Measurements from ENCODE around the gene TFR2. TPM values are rescaled to one million over a fixed set of nuclear protein-coding genes. Genes with fewer than 3 reads are reported as not detected.

TFR2 gene
- total RNA-seq, 1 experiment from 2014 or later, result not detected

- BruUV-seq (replicated peaks), result no TSS peak
- CTCF ChIA-PET, result no interaction called here
- no peak for ATAC-seq
Measured at GRCh38 chr7:100640517-100641440, 573 bp downstream of the TFR2 start.

GRCh38 chr7:100639995-100640516, 1.3 kb downstream of the TFR2 start:
- no peak overlapping the region for H3K9ac ChIP-seq (ENCODE audit: low read length)
- no peaks in the 10 kb centered on the region for H3K36me3 ChIP-seq (ENCODE audit: low read depth, low read length)
- H4K20me1 ChIP-seq (ENCODE audit: low read length), result no peaks in the 10 kb centered on the region
- ATAC-seq, result no peak
- no peaks in the 10 kb centered on the region for H3K9me3 ChIP-seq (ENCODE audit: low read length)
- intact Hi-C loops (cut with micrococcal nuclease), result no loop called here
- no peaks in the 10 kb centered on the region for H3K9me2 ChIP-seq (replicated peaks; ENCODE audit: low read length)
- no peak overlapping the region for H3K4me2 ChIP-seq (ENCODE audit: low read length)
- TF ChIP-seq CTCF (conservative IDR thresholded peaks at IDR 0.05; ENCODE audit: low read depth, low read length), result no peak
- no peak for TF ChIP-seq EZH2 (IDR thresholded peaks at IDR 0.05; ENCODE audit: low read length, unreplicated experiment)
- TF ChIP-seq EZH2phosphoT487 (IDR thresholded peaks at IDR 0.05; ENCODE audit: borderline replicate concordance, low read length), result no peak
- H3K4me1 ChIP-seq (ENCODE audit: insufficient read depth, low read length), result no peaks in the 10 kb centered on the region
- no peaks in the 10 kb centered on the region for H3K79me2 ChIP-seq (ENCODE audit: low read length)
- no peak for DNase-seq
- ChIA-PET POLR2A (ENCODE audit: unreplicated experiment) (no interaction called here), CTCF (no interaction called here)
- H3K4me3 ChIP-seq (ENCODE audit: low read length), result no peak overlapping the region
- no peaks in the 10 kb centered on the region for H3K27me3 ChIP-seq (ENCODE audit: low read length)
- BruUV-seq (replicated peaks), result no TSS peak
- no peak overlapping the region for H3K27ac ChIP-seq (ENCODE audit: low read length)
- no peaks in the 10 kb centered on the region for H3F3A ChIP-seq (ENCODE audit: low read length, unreplicated experiment)
- H2AFZ ChIP-seq (ENCODE audit: low read length), result no peak overlapping the region

More at GRCh38 chr7:100640517-100641440, 573 bp downstream of the TFR2 start:
- no peaks in the 10 kb centered on the region for H3K27me3 ChIP-seq (ENCODE audit: low read length)
- no peaks in the 10 kb centered on the region for H3K36me3 ChIP-seq (ENCODE audit: low read depth, low read length)
- H3K79me2 ChIP-seq (ENCODE audit: low read length), result no peaks in the 10 kb centered on the region
- H3K9me3 ChIP-seq (ENCODE audit: low read length), result no peaks in the 10 kb centered on the region
- TF ChIP-seq EZH2 (IDR thresholded peaks at IDR 0.05; ENCODE audit: low read length, unreplicated experiment) (no peak), EZH2phosphoT487 (IDR thresholded peaks at IDR 0.05; ENCODE audit: borderline replicate concordance, low read length) (no peak), CTCF (conservative IDR thresholded peaks at IDR 0.05; ENCODE audit: low read depth, low read length) (no peak)
- no peak for DNase-seq
- H3K27ac ChIP-seq (ENCODE audit: low read length), result no peak overlapping the region
- H3K9ac ChIP-seq (ENCODE audit: low read length), result no peak overlapping the region
- intact Hi-C loops (cut with micrococcal nuclease), result no loop called here
- H3F3A ChIP-seq (ENCODE audit: low read length, unreplicated experiment), result no peaks in the 10 kb centered on the region
- no peak overlapping the region for H2AFZ ChIP-seq (ENCODE audit: low read length)
- H3K4me3 ChIP-seq (ENCODE audit: low read length), result no peak overlapping the region
- no peak overlapping the region for H3K4me2 ChIP-seq (ENCODE audit: low read length)
- H3K4me1 ChIP-seq (ENCODE audit: insufficient read depth, low read length), result no peaks in the 10 kb centered on the region
- no peaks in the 10 kb centered on the region for H3K9me2 ChIP-seq (replicated peaks; ENCODE audit: low read length)
- POLR2A ChIA-PET (ENCODE audit: unreplicated experiment), result no interaction called here
- H4K20me1 ChIP-seq (ENCODE audit: low read length), result no peaks in the 10 kb centered on the region
